Stimulated activated CD8-positive, alpha-beta memory T cell treated with anti-CD3 and anti-CD28 coated beads, Interleukin-12 subunit alpha, Interleukin-12 subunit beta, amount 100 ng/mL, for 24 hours (primary cell): ENCODE measurements around the gene MEX3C.
A peak's percentile ranks its signal among the peaks of the same experiment; 100 is the strongest.

Source experiments
- DNase-seq: peaks from one replicate; pipeline ENCODE4 v3.0.0-alpha.2; 2020; ENCODE audit errors: extremely low read depth

The MEX3C gene

DNA sequence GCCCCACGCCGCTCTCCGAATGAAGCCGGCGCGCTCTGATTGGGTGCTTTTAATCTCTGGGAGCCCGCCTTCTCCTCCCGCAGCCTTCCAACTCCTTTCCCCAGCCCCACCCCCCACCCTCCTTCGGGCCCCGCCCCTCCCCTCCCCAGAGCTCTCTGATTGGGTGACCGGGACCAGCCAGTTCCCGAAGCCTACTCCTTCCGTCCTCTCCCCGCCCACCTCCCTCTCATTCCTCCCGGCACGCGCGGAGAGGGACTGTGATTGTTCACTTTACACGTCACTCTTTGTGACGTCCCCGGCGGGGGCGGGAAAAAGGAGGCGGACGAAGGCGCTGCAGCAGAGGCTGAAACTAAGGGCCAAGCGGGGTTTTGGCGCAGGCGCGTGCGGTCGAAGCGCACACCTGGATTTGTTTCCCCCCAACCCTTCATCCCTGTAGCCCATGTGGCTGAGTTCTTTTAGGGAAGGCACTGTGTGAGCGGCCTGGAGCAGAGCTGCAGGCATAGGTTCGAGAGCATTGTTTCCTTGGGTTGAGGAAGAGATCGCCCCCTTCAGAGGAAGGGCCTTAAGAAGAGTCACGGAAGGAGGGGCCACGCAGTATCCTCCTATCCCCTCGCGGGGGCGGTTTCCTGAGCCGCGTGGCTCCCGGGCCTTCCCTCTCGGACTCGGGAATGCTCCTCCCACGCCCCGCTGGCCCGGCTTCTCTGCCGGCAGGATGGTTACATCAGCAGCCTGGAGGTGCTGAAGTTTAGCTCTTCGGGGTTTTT is at the start of gene MEX3C:
MEX3C (minus strand) TSS at position 21 of the 764 bp plus-strand sequence. CDS start 361 bp downstream, outside the sequence.
- peak; percentile 99 for DNase-seq

DNA sequence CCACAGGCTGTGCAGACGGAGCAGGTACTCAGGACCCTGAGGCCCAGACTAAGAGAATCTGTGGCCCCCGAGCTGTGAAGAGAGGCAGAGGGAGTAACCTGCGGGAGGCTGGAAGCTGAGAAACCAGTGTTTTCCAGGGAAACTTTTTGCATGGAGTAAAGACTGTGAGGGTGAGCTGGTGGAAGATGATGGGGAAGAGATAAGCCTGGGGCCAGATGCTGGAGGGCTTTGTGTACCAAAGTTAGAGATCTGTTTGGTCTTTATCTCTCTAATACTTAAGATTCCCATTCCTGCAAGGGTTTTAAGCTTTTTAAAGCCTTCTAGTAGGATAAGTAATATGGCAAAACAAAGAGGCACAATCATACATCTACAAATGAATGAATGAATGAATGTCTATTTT is 43.7 kb upstream of the MEX3C start:
- no peak for DNase-seq

DNA sequence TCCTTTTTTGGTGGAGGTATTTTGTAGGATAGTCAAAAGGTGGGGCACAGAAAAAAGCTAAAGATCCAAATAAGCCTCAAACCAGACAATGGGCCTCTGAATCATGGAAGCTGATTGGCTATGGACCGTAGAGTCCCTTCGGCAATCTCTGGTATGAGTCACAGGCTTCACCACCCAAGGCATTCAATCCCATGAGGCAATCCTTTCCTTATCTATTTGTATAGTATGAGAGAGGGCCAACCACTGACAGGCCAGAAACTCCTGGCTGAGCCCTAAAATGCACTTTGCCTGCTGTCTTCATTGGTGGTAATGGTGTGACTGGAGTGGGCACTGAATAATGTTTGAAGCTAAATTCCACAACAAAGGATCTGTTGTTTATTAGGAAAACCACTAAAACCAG is 38.7 kb upstream of the MEX3C start:
- DNase-seq = no peak

DNA sequence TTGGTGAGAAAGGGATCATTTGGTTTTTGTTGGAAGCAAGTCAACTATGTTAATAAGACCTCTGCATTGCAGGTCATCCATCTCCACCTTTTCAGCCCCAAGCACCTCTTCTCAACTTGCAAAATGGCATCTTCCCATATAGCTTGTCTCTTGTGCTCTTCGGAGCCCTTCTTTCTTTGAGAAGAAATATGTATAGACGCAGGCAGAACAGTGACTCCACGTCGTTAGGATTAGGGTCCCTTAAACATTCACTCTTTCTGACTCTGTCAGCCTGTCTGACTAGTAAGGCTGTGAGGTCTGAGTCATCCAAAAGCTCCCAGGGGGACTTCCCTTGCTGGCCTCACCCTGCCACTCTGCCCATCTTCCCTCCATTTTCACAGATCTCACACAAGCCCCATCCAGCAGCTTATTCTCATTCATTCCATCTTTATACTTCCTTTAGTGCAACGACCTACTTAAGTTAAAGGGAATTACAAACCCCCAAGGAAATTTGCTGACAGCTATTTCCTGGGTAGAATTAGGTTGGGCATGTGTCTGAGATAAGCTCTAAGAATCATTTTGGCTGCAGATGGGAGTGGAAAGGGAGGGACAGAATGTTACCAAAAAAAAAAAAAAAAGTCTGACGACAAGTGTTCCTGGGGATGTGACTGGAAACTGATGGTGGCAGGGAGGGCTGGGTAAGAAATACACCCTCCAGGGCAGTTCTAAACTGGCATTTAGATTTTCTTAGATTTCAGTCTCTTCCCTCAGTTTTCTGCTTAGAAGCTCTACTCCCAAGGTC is 37.7 kb upstream of the MEX3C start:
- no peak for DNase-seq

- no peak for DNase-seq
These were observed 36.9 kb upstream of the MEX3C start for GRCh38 chr18:51234117-51235008.

- no peak for DNase-seq
These were observed 31.8 kb upstream of the MEX3C start for GRCh38 chr18:51229328-51229727.

GRCh38 chr18:51227660-51228059 is 30.2 kb upstream of the MEX3C start:
- DNase-seq = no peak

- DNase-seq = no peak
These were observed 29.3 kb upstream of the MEX3C start for GRCh38 chr18:51226587-51227350.

- DNase-seq = no peak
These were observed 28.6 kb upstream of the MEX3C start for GRCh38 chr18:51226068-51226467.

- no peak for DNase-seq
These were observed 15.1 kb upstream of the MEX3C start for GRCh38 chr18:51212606-51213005.

GRCh38 chr18:51211552-51211951 is 14.1 kb upstream of the MEX3C start:
- no peak for DNase-seq

DNA sequence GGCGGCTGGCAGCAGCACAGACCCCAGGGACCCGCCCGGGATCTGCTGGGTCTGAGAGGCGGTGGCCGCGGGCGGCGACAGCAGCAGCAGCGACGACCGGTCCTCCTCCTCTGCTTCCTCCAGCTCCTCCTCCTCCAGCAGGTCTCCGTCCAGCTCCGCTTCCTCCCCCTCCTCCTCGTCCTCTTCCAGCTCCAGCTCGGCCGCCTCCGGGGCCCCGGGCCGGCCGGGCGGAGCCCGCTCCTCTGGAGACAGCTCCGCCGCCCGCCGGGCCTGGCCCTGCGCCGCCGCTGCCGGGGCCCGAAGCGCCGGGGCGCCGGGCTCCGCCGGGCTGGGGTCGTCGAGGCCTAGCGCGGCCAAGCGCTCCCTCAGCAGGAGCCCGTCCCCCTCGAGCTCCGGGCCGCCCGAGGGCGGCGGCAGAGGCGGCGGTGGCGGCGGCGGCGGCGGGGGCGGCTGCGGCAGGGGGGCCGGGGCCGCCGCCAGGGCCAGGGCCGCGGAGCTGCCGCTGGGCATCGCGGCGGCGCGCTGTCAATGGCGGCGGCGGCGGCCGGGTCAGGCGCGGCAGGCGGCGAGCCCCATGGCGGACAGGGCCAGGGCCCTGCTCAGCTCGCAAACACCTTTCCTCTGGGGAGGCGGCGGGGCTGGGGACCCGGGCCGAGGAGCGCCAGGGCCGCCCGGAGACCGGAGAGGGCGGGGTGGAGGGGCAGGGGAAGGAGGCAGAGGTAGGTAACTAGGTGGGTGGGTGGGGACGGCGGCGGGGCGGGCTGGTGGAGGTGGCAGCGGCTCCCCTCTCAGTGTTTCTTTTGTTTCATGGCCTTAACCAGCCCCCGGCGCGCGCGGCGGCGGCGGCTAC is 445 bp downstream of the MEX3C start:
- no peak for DNase-seq

- DNase-seq = peak; percentile 19
These were observed 1.2 kb downstream of the MEX3C start for GRCh38 chr18:51196118-51196810.

DNA sequence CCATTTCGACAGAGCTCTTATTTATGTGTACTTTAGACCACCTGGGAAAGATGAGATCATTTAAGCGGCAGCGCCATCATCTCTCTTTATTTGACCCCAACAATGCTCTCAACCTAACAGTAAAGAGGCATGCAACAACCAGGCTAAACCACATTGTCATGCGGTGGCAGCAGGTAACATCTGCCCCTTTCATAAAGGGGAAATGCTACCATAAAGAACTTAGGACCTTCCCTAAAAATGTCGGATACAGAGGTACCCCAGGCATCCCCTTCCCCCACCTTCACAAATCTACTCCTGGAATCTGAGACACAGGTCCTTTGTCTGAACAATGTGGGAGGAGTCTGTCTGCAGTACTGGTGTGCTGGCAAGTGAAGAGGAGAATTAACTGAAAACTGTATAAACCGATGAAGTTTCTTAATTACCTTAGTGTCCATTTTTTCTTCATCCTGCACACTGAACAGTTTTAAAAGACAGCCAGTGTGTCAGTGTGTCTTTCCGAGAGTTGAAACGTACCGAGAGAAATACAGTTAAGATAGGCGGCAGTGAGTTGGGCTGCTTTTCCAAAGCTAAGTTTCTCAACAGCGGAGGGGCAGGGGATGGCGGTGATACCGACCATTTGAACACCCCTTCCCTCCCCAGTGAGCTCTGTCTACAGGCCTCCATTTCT is 1.9 kb downstream of the MEX3C start:
- no peak for DNase-seq

GRCh38 chr18:51195086-51195450 is 2.4 kb downstream of the MEX3C start:
- DNase-seq = no peak

DNA sequence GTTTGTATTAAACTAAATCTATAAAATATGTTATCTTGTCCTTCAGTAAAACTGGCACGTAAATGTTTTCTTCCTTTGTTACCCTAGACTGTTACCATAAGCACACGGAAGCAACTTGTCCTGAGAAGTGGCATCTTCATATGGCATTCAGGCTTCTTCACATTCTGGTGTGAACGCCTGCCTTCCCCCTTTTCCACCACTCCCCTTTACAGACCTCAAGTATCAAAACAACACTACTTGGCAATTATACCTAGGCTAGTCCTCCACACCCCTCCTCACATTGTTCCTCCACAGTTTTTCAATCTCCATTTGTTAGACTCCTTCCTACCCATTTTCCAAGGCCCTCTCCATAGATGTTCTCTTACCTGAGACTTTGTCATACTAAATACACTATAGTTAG is 2.9 kb downstream of the MEX3C start:
- no peak for DNase-seq

- no peak for DNase-seq
These were observed 3.7 kb downstream of the MEX3C start for GRCh38 chr18:51193621-51194287.

- DNase-seq = no peak
These were observed 4.8 kb downstream of the MEX3C start for GRCh38 chr18:51192696-51193095.

DNA sequence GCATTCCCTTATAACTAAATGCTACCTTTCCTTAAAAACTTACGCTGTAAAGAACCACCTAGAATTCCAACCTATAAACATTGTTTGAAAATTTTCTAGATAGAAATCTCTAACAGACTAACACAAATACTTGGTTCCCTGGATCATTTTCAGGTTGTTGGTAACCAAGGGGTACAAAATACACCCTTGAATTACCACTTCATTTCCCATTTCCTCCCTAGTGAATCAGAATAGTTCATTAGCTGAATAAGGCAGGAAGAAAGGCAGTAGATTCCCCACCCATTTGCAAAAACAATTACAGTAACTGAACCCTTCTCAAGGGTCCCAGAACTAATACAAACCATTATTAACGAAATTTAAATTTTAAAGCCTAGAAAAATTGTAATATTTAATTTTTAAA is 5.5 kb downstream of the MEX3C start:
- DNase-seq = no peak
